SKM-1 treated with dmso at 0.1 percent for 144 hours (cell line): ENCODE data around the gene INSM1.
"Not testable (repeated sequence)": the region's sequence is repeated elsewhere in the genome, so short reads cannot be mapped to it uniquely, and the experiment has no call there.

ENCODE experiments used
- DNase-seq: peaks from one replicate; lab custom pipeline; 2025; ENCODE audit not compliant: unreplicated experiment; lab: John Stamatoyannopoulos, UW

Gene INSM1

GRCh38 chr20:20367575-20368417, at the start of gene INSM1:
TSS of gene INSM1 (plus strand) at chr20:20368104. CDS start at chr20:20368268, 164 bp downstream.
- no peak for DNase-seq

GRCh38 chr20:20318365-20319161, 49.3 kb upstream of the INSM1 start:
- peak; percentile 51 for DNase-seq

- DNase-seq = no peak
These were observed 46.8 kb upstream of the INSM1 start for GRCh38 chr20:20321134-20321533.

- no peak for DNase-seq
These were observed 46.0 kb upstream of the INSM1 start for GRCh38 chr20:20321917-20322316.

GRCh38 chr20:20322912-20323311, 45.0 kb upstream of the INSM1 start:
- DNase-seq = no peak

- DNase-seq = no peak
These were observed 40.2 kb upstream of the INSM1 start for GRCh38 chr20:20327746-20328145.

GRCh38 chr20:20329564-20329963, 38.3 kb upstream of the INSM1 start:
- no peak for DNase-seq

- no peak for DNase-seq
These were observed 36.7 kb upstream of the INSM1 start for GRCh38 chr20:20331156-20331555.

GRCh38 chr20:20331817-20332216, 36.1 kb upstream of the INSM1 start:
- DNase-seq = peak; percentile 65

- peak; percentile 31 for DNase-seq
These were observed 34.0 kb upstream of the INSM1 start for GRCh38 chr20:20333866-20334265.

GRCh38 chr20:20334489-20334888, 33.4 kb upstream of the INSM1 start:
- no peak for DNase-seq

- DNase-seq = no peak
These were observed 29.7 kb upstream of the INSM1 start for GRCh38 chr20:20338133-20338730.

- DNase-seq = no peak
These were observed 27.5 kb upstream of the INSM1 start for GRCh38 chr20:20340443-20340842.

GRCh38 chr20:20341371-20341770, 26.5 kb upstream of the INSM1 start:
- no peak for DNase-seq

GRCh38 chr20:20342066-20342465, 25.8 kb upstream of the INSM1 start:
- DNase-seq = no peak

GRCh38 chr20:20343932-20344331, 24.0 kb upstream of the INSM1 start:
- DNase-seq = no peak

- DNase-seq = no peak
These were observed 23.4 kb upstream of the INSM1 start for GRCh38 chr20:20344476-20344875.

GRCh38 chr20:20353576-20353975, 14.3 kb upstream of the INSM1 start:
- DNase-seq = no peak

- DNase-seq = not testable (repeated sequence)
These were observed 12.4 kb upstream of the INSM1 start for GRCh38 chr20:20355503-20355902.

- DNase-seq = no peak
These were observed 9.1 kb upstream of the INSM1 start for GRCh38 chr20:20358801-20359200.

GRCh38 chr20:20359628-20360027, 8.3 kb upstream of the INSM1 start:
- no peak for DNase-seq

- DNase-seq = peak; percentile 29
These were observed 7.4 kb upstream of the INSM1 start for GRCh38 chr20:20360464-20360863.
